Gastrocnemius medialis (tissue), 4 donors: ENCODE data around the gene HCRT. TPM values are rescaled to one million over a fixed set of nuclear protein-coding genes. Genes with fewer than 3 reads are reported as not detected.
A peak's percentile ranks its signal among the peaks of the same experiment; 100 is the strongest.

Source experiments
- ATAC-seq, 2 donors: fragments of 150-250 bp; one replicate each; pipeline ENCODE4 v1.9.1; 2016
- DNase-seq, 2 donors: peaks; one replicate each; pipeline ENCODE4 v3.0.0-alpha.2; 2019
- H3K27ac ChIP-seq, 4 donors: fragments of 200-600 bp; sonication (generic); 1 replicate in 1 of 4; 2 replicates in 3 of 4; pipeline ENCODE4 v1.5.1; 2016 to 2018; ENCODE audit warnings: mild to moderate bottlenecking in 2 of 4, moderate library complexity in 1 of 4
- H3K27me3 ChIP-seq, 3 donors: fragments of 200-600 bp; sonication (generic) in 2 of 3; 1 replicate in 1 of 3; 2 replicates in 2 of 3; pipeline versions ENCODE4 v1.5.1 to v1.6.0; 2016 to 2019; ENCODE audit warnings: mild to moderate bottlenecking in 1 of 3, moderate library complexity in 1 of 3
- H3K36me3 ChIP-seq, 2 donors: fragments of 200-600 bp; sonication (generic) in 1 of 2; one replicate each; pipeline ENCODE4 v1.5.1; 2017 to 2018
- H3K4me1 ChIP-seq, 2 donors: fragments of 200-600 bp; sonication (generic) in 1 of 2; one replicate each; pipeline ENCODE4 v1.5.1; 2016 to 2017; ENCODE audit warnings: mild to moderate bottlenecking in 2 of 2
- H3K4me3 ChIP-seq, 4 donors: fragments of 200-600 bp; sonication (generic) in 3 of 4; 1 replicate in 1 of 4; 2 replicates in 3 of 4; pipeline ENCODE4 v1.5.1; 2016 to 2019; ENCODE audit warnings: mild to moderate bottlenecking in 2 of 4
- H3K9me3 ChIP-seq, 3 donors: fragments of 200-600 bp; sonication (generic) in 2 of 3; 1 replicate in 1 of 3; 2 replicates in 2 of 3; pipeline ENCODE4 v1.5.1; 2016 to 2019
- POLR2A ChIP-seq, 2 donors: fragments of 450-650 bp; IDR thresholded peaks; one replicate each; pipeline ENCODE4 v1.6.1; 2017; ENCODE audit warnings: antibody characterized with exemption in 2 of 2, mild to moderate bottlenecking in 2 of 2, moderate library complexity in 2 of 2
- in situ Hi-C, 4 donors: fragments of 200-750 bp; cut with MboI; loops; one replicate each; pipeline versions ENCODE4 v1.15.0 to v1.8.0; 2017; ENCODE audit warnings: low sequenced_read_pairs in 4 of 4
- intact Hi-C: fragments of 100-400 bp; cut with DNase I; formaldehyde crosslinking; loops from one replicate; pipeline ENCODE4 v1.15.1; 2023; ENCODE audit warnings: low total_unique reads
- total RNA-seq, 4 donors: library from RNA; depleted of rRNA; stranded (reverse); fragments of >200 nt; gene quantifications; one replicate each; pipeline versions ENCODE4 v1.1.0 to v1.2.3, GENCODE V29; 2016
- TF ChIP-seq, protein P1 (sequence below), 5 experiments: fragments of 450-650 bp in 3 of 5; fragments of 200-600 bp in 2 of 5; sonication (generic) in 2 of 5; IDR thresholded peaks in 4 of 5; conservative IDR thresholded peaks in 1 of 5; 1 replicate in 4 of 5; 2 replicates in 1 of 5; pipeline ENCODE4 v1.5.1; 2016 to 2019; ENCODE audit warnings: antibody characterized with exemption in 5 of 5, mild to moderate bottlenecking in 3 of 5, moderate library complexity in 3 of 5

HCRT gene
- total RNA-seq, 4 donors from 2014 or later, result not detected

DNA sequence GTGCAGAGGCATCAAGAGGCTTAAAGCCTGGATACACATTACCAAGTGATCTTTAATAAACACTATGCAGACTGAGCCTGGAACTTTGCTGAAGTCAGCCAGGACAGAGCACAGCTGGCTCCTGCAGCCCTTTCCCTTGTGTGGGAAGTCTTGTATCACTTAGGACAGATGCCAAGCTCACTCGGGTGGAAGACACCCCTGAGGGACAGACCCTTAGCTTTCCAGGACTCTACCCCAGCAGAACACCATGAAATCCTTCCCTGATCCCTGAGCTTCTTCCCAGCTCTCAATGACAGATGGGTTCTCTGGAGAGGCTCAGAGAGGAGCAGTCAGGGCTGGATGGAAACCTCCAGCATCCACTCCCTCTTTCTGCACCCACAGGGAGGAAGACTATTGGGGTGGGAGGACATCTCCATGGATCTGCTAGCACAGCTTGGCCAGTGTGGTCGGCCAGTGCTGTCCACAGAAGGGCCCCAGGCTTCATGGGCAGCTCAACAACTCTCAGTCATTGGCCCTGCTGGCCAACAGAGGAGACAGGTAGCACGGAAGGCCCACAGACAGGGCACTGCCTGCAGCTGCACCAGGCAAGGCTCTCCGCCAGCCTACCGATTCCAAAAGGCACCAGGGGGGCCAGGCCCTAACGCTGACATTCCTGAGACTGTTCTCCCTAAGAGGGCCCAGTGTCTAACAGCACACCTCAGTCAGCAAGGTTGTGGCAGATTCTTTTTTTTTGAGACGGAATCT lies 46.3 kb downstream of the HCRT start:
- Histone ChIP-seq H3K4me3 (no peak overlapping the region), H3K27me3 (no peaks in the 10 kb centered on the region), H3K36me3 (no peaks in the 10 kb centered on the region), H3K4me1 (peaks cover 96 to 98% of the 10 kb centered on the region in 2 donors), H3K9me3 (no peaks in the 10 kb centered on the region), H3K27ac (peak overlapping the region; percentile 10 to 85 (median 44))
- ATAC-seq (no peak), DNase-seq (no peak)
- intact Hi-C loops (no loop called here), in situ Hi-C loops (no loop called here)
- no peak for TF ChIP-seq POLR2A (IDR thresholded peaks at IDR 0.05)
- TF ChIP-seq, protein P1, sequence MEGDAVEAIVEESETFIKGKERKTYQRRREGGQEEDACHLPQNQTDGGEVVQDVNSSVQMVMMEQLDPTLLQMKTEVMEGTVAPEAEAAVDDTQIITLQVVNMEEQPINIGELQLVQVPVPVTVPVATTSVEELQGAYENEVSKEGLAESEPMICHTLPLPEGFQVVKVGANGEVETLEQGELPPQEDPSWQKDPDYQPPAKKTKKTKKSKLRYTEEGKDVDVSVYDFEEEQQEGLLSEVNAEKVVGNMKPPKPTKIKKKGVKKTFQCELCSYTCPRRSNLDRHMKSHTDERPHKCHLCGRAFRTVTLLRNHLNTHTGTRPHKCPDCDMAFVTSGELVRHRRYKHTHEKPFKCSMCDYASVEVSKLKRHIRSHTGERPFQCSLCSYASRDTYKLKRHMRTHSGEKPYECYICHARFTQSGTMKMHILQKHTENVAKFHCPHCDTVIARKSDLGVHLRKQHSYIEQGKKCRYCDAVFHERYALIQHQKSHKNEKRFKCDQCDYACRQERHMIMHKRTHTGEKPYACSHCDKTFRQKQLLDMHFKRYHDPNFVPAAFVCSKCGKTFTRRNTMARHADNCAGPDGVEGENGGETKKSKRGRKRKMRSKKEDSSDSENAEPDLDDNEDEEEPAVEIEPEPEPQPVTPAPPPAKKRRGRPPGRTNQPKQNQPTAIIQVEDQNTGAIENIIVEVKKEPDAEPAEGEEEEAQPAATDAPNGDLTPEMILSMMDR (IDR thresholded peaks at IDR 0.05 in 4 of 5, conservative IDR thresholded peaks at IDR 0.05 in 1 of 5), result no peak

DNA sequence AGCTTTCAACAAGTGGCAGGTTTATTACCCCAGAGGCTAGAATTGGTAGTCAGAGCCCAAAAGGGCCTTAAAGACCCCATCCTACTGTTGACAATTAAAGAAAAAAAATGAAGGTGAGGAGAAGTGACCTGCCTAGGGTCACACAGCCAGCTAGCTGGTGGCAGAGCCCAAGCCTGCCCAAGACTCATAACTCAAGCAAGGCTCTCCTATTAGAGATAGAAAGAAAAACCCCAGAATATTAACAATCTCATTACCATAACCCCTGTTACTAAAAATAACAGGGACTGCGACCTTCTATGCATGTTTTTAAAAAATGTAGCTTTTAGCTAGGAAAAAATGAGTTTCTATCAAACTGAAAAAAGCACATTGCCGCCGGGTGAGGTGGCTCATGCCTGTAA lies 48.6 kb downstream of the HCRT start:
- no peaks in the 10 kb centered on the region for H3K27me3 ChIP-seq
- in situ Hi-C loops, result no loop called here
- H3K36me3 ChIP-seq, result no peaks in the 10 kb centered on the region
- peaks cover 95 to 98% of the 10 kb centered on the region in 2 donors for H3K4me1 ChIP-seq
- TF ChIP-seq POLR2A (IDR thresholded peaks at IDR 0.05), result no peak
- TF ChIP-seq, protein P1 (IDR thresholded peaks at IDR 0.05 in 4 of 5, conservative IDR thresholded peaks at IDR 0.05 in 1 of 5), result no peak
- peak overlapping the region in 3 of 4 donors; percentile 4 to 8 (median 7) for H3K4me3 ChIP-seq
- no peaks in the 10 kb centered on the region for H3K9me3 ChIP-seq
- ATAC-seq (no peak), DNase-seq (no peak)
- intact Hi-C loops, result no loop called here
- peak overlapping the region; percentile 54 to 75 (median 70) for H3K27ac ChIP-seq

DNA sequence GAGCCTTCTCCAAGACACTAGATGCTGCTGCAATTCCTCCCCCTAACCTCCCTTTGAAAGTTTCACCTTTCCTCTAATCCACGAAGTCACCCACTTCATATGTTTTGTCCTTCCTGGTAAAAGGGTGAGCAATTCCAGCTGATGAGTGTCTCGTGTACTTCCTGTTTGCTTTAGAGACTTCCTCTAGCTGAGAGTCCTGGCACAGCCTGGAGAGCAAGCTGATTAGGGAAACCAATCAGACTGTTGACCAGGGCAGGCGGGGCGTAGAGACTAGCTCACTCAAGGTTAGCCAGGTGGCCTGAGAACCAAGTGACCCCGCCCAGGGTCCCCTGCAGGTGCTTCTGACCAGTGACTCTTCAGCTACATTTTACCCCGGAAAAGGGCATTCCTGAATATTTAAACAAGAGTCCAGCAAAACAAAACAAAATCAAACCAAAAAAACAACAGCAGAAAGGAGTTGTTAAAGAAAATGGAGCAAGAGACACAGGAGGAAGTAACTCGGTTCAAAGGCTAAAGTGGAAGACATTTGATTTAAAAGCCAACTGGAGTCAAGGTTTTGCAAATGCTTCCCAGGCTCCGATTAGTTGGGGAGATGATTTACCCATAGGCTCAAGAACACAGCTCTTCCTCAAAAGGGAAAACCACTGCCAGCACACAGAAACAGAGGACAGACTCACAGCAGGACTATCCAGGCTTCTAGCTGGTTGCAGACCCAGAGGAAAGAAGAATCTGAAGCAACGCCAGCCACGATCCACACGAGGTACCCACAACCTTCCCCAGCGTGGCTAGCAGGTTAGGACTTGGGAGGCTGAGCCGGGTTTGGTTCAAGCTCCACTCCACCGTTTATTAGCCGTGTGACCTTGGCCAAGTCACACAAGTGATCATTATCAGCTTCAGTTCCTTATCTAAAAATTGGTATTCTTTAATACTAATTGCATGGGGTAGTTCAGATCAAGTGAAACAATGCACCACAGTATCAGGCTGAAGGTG lies 49.3 kb downstream of the HCRT start:
- TF ChIP-seq, protein P1 (IDR thresholded peaks at IDR 0.05 in 4 of 5, conservative IDR thresholded peaks at IDR 0.05 in 1 of 5), result no peak
- TF ChIP-seq POLR2A (IDR thresholded peaks at IDR 0.05), result no peak
- peak in 1 of 2 donors; percentile 42 for ATAC-seq
- Histone ChIP-seq H3K9me3 (no peaks in the 10 kb centered on the region), H3K4me3 (peak overlapping the region in 3 of 4 donors; percentile 4 to 8 (median 7)), H3K4me1 (peaks cover 95 to 98% of the 10 kb centered on the region in 2 donors), H3K27ac (peak overlapping the region; percentile 54 to 75 (median 70)), H3K27me3 (no peaks in the 10 kb centered on the region), H3K36me3 (no peaks in the 10 kb centered on the region)
- no peak for DNase-seq
- in situ Hi-C loops, result no loop called here
- intact Hi-C loops, result no loop called here

DNA sequence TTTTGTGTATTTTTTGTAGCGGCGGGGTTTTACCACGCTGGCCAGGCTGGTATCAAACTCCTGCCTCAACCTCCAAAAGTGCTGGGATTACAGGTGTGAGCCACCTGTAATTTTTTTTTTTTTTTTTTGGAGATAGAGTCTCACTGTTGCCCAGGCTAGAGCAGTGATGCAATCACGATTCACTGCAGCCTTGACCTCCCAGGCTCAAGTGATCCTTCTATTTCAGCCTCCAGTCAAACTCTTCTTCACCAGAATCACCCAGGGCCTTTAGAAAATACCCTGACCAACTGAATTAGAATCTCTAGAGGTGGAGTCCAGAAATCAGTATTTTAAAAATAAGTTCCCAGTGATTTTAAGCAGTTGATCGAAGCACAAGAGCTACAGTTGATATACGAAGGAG lies 50.1 kb downstream of the HCRT start:
- in situ Hi-C loops, result no loop called here
- intact Hi-C loops, result no loop called here
- TF ChIP-seq POLR2A (IDR thresholded peaks at IDR 0.05), result no peak
- TF ChIP-seq, protein P1 (IDR thresholded peaks at IDR 0.05 in 4 of 5, conservative IDR thresholded peaks at IDR 0.05 in 1 of 5), result no peak

More for the DNA sequence above, 50.1 kb downstream of the HCRT start:
- DNase-seq (no peak), ATAC-seq (no peak)
- H3K27me3 ChIP-seq, result no peaks in the 10 kb centered on the region
- H3K4me1 ChIP-seq, result peaks cover 97 to 98% of the 10 kb centered on the region in 2 donors
- peak overlapping the region; percentile 54 to 75 (median 70) for H3K27ac ChIP-seq
- no peak overlapping the region for H3K4me3 ChIP-seq
- no peaks in the 10 kb centered on the region for H3K9me3 ChIP-seq
- peaks cover 0 to 4% of the 10 kb centered on the region in 2 donors for H3K36me3 ChIP-seq

Other genes with a start within 250 kb of the HCRT start
- 10 to 100 TPM; 15.1 to 26.2 (median 20.4) TPM for gene CNP, start 218.7 kb downstream of the HCRT start, total RNA-seq
- gene DNAJC7, start 168.0 kb downstream of the HCRT start, total RNA-seq, result 10 to 100 TPM; 64.4 to 78.9 (median 66.4) TPM
- 10 to 100 TPM; 48.8 to 77.0 (median 63.4) TPM for gene NKIRAS2, start 165.4 kb downstream of the HCRT start, total RNA-seq
- under 1 TPM; 0.13 to 0.86 (median 0.38) TPM for gene C17orf113, start 134.9 kb downstream of the HCRT start, total RNA-seq
- under 1 TPM in 2 of 4 donors, not detected in 2; 0.26 to 0.78 TPM for gene ZNF385C, start 87.0 kb downstream of the HCRT start, total RNA-seq
- 1 to 10 TPM; 1.1 to 4.4 (median 3.1) TPM for gene DHX58, start 72.7 kb downstream of the HCRT start, total RNA-seq
- gene KAT2A, start 64.1 kb downstream of the HCRT start, total RNA-seq, result 10 to 100 TPM in 1 of 4 donors, 1 to 10 TPM in 3; 1.8 to 15.0 (median 6.3) TPM
- gene HSPB9, start 62.6 kb downstream of the HCRT start, total RNA-seq, result not detected
- gene RAB5C, start 30.5 kb downstream of the HCRT start, total RNA-seq, result 10 to 100 TPM; 33.0 to 42.5 (median 37.6) TPM
- not detected for gene KCNH4, start 4.3 kb downstream of the HCRT start, total RNA-seq
- gene GHDC, start 9.0 kb upstream of the HCRT start, total RNA-seq, result 10 to 100 TPM; 13.8 to 20.0 (median 18.2) TPM
- 100 to 1,000 TPM in 1 of 4 donors, 10 to 100 TPM in 3; 77.3 to 150 (median 80.7) TPM for gene STAT5B, start 90.9 kb upstream of the HCRT start, total RNA-seq
- gene STAT5A, start 103.0 kb upstream of the HCRT start, total RNA-seq, result 10 to 100 TPM; 36.0 to 87.0 (median 60.7) TPM
- 100 to 1,000 TPM in 3 of 4 donors, 10 to 100 TPM in 1; 88.4 to 203 (median 130) TPM for gene STAT3, start 203.0 kb upstream of the HCRT start, total RNA-seq
- 100 to 1,000 TPM in 3 of 4 donors, 10 to 100 TPM in 1; 64.9 to 137 (median 125) TPM for gene CAVIN1, start 237.8 kb upstream of the HCRT start, total RNA-seq